Measurements from ENCODE around the gene DTNB. TPM values are rescaled to one million over a fixed set of nuclear protein-coding genes. Genes with fewer than 3 reads are reported as not detected.

The DTNB gene
- total and polyA plus RNA-seq, 7 donors: 2.4 to 7.8 (median 4.8) TPM

DNA sequence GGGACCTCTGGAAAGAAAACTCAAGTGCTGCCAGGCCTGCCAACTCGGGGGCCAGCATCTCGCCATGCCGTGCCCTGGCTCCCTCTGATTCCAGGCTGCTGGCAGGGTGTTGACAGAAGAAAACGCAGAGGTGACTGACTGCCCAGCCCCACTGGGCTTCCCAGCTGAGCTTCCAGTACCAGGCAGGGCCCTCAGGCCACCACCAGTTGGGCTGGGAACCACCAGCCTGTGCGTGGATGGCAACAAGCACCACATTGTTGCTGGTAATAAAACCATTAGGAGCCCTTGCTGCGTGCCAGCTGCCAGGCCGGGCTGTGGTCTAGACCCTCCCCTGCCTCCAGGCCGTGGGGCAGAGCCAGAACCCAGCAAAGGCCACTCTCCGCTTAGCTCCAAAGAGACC, 340.8 kb downstream of the DTNB start:
- Histone ChIP-seq H3K4me3 (no peak overlapping the region), H3K36me3 (no peaks in the 10 kb centered on the region), H3K27ac (peak overlapping the region in 3 of 4 donors; percentile 34 to 66 (median 37)), H3K27me3 (no peaks in the 10 kb centered on the region), H3K9me3 (no peaks in the 10 kb centered on the region), H3K4me1 (peaks cover 0 to 92% (median 83%) of the 10 kb centered on the region in 4 donors)
- no peak for TF ChIP-seq POLR2AphosphoS5 (IDR thresholded peaks at IDR 0.05)
- no peak for TF ChIP-seq EP300 (IDR thresholded peaks at IDR 0.05)
- TF ChIP-seq POLR2A (IDR thresholded peaks at IDR 0.05): no peak
- TF ChIP-seq, protein P1, sequence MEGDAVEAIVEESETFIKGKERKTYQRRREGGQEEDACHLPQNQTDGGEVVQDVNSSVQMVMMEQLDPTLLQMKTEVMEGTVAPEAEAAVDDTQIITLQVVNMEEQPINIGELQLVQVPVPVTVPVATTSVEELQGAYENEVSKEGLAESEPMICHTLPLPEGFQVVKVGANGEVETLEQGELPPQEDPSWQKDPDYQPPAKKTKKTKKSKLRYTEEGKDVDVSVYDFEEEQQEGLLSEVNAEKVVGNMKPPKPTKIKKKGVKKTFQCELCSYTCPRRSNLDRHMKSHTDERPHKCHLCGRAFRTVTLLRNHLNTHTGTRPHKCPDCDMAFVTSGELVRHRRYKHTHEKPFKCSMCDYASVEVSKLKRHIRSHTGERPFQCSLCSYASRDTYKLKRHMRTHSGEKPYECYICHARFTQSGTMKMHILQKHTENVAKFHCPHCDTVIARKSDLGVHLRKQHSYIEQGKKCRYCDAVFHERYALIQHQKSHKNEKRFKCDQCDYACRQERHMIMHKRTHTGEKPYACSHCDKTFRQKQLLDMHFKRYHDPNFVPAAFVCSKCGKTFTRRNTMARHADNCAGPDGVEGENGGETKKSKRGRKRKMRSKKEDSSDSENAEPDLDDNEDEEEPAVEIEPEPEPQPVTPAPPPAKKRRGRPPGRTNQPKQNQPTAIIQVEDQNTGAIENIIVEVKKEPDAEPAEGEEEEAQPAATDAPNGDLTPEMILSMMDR (IDR thresholded peaks at IDR 0.05): no peak
- intact Hi-C loops (cut with DNase I): no loop called here
- DNase-seq: no peak
- 31 to 75% methylated on average over 9 of the region's 9 CpGs for WGBS, 2 donors

DNA sequence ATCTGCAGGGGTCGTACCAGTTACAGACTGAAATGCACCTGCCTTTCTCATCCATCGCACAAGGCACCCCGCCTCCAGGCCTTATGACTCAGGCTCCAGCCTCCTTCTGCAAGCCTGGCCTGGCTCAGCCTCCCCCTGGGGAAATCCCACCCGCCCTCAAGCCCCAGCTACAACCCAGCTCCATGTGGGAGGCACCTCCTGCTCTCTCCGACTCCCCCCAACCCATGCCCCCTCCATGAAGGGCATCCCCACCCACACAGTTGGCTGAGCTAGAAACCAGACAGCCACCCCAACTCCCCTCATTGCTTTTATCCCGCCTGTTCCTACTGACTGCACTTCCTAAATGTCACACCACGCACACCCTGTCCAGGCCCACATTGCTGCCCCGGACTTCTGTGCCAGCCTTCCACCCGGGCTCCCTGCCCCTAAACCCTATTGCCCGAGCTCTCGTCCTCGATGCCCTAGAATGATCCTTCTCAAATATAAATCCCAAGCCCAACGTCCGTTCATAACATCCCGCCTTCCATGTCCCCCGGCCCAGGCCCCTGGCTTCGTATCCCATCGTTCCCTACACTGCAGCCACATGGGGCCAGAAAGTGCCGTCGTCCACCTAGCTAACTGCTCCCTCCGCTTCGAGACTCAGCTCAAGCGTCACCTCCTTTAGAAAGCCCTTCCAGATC, 341.6 kb downstream of the DTNB start:
- Histone ChIP-seq H3K36me3 (peaks cover 0 to 6% (median 3%) of the 10 kb centered on the region in 4 donors), H3K4me1 (peaks cover 0 to 85% (median 75%) of the 10 kb centered on the region in 4 donors), H3K27ac (peak overlapping the region in 3 of 4 donors; percentile 34 to 66 (median 37)), H3K27me3 (no peaks in the 10 kb centered on the region), H3K4me3 (no peak overlapping the region), H3K9me3 (no peaks in the 10 kb centered on the region)
- DNase-seq: no peak
- WGBS, 2 donors: 86 to 91% methylated on average over 23 of the region's 23 CpGs
- TF ChIP-seq POLR2AphosphoS5 (IDR thresholded peaks at IDR 0.05) (no peak), POLR2A (IDR thresholded peaks at IDR 0.05) (no peak), EP300 (IDR thresholded peaks at IDR 0.05) (no peak)
- TF ChIP-seq, protein P1 (IDR thresholded peaks at IDR 0.05): no peak
- intact Hi-C loops (cut with DNase I): no loop called here

DNA sequence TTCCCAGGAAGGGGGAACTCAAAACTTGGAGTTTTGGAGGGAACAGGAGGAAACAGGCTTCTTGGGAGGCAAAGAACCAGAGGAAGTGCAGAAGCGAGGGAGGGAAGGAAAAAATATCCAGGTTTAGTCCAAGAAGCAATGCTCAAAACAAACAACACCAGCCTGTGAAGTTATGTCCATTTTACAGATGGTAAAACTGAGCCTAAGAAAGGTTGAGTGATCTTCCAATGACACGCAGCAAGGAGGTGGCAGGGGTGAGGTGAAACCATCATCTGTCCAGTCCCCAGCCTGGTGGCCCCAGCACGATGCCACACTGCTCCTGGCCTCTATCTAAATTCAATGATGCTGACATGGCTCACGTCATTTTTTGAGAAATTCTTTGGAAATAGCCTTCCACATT, 342.4 kb downstream of the DTNB start:
- TF ChIP-seq, protein P1 (IDR thresholded peaks at IDR 0.05): no peak
- TF ChIP-seq POLR2A (IDR thresholded peaks at IDR 0.05) (no peak), EP300 (IDR thresholded peaks at IDR 0.05) (no peak), POLR2AphosphoS5 (IDR thresholded peaks at IDR 0.05) (no peak)
- Histone ChIP-seq H3K4me3 (no peak overlapping the region), H3K4me1 (peaks cover 0 to 76% (median 67%) of the 10 kb centered on the region in 4 donors), H3K27me3 (no peaks in the 10 kb centered on the region), H3K9me3 (peaks cover 0 to 4% (median 3%) of the 10 kb centered on the region in 4 donors), H3K36me3 (peaks cover 0 to 11% (median 7%) of the 10 kb centered on the region in 4 donors), H3K27ac (no peak overlapping the region)
- intact Hi-C loops (cut with DNase I): no loop called here
- WGBS, 2 donors: 91 to 95% methylated on average over 4 of the region's 4 CpGs
- no peak for DNase-seq

- Histone ChIP-seq H3K4me1 (peaks cover 0 to 76% (median 66%) of the 10 kb centered on the region in 4 donors), H3K36me3 (peaks cover 0 to 11% (median 7%) of the 10 kb centered on the region in 4 donors), H3K4me3 (no peak overlapping the region), H3K27me3 (no peaks in the 10 kb centered on the region), H3K27ac (no peak overlapping the region), H3K9me3 (peaks cover 0 to 4% (median 3%) of the 10 kb centered on the region in 4 donors)
- DNase-seq: no peak
- no peak for TF ChIP-seq POLR2A (IDR thresholded peaks at IDR 0.05)
- no peak for TF ChIP-seq EP300 (IDR thresholded peaks at IDR 0.05)
- no peak for TF ChIP-seq POLR2AphosphoS5 (IDR thresholded peaks at IDR 0.05)
- TF ChIP-seq, protein P1 (IDR thresholded peaks at IDR 0.05): no peak
- intact Hi-C loops (cut with DNase I): no loop called here
- WGBS, 2 donors: 87 to 89% methylated on average over 10 of the region's 10 CpGs
These were observed 343.1 kb downstream of the DTNB start for GRCh38 chr2:25330273-25330672.
